Measurements from ENCODE around the gene ANKRD37.
"Not testable (repeated sequence)": the region's sequence is repeated elsewhere in the genome, so short reads cannot be mapped to it uniquely, and the experiment has no call there.

ANKRD37 gene

DNA sequence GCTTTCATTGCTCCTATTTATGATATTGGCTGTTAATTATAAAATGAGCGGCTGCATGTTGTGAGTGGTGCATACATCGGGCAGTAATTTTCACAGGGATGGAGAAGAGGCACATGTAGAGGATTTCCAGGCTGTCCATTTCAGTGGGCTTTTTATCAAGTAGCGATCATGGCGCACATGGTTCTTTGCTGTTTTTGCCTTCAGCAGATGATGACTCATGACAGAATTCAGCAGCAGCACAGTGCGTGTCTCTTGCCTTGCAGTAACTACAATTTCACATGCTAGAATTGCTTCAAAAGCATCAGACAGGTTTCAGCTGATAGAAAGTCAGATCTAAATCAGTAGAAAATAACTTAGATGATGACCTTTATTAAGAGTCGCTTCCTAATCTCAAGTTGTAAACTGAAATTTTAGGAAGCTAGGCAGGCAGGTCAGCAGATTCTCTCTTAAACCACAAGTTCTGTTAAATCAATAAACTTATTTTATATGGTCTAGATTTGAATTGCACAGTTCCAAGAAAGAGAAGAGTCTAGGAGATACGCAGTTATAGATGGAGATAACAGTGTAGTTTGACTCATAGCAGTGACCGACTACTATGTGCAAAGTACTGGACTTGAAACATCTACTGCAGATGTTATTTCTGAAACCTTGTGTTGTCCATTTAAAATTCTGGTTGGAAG lies 36.7 kb upstream of the ANKRD37 start:
- Histone ChIP-seq H3K79me2 (ENCODE audit: insufficient read depth, low read length) (no peaks in the 10 kb centered on the region), H3K27me3 (ENCODE audit: insufficient read depth, low read length, poor library complexity, severe bottlenecking) (no peaks in the 10 kb centered on the region), H3K4me2 (ENCODE audit: low read depth, low read length, poor library complexity, severe bottlenecking) (no peak overlapping the region), H3K36me3 (ENCODE audit: insufficient read depth, low read length) (no peaks in the 10 kb centered on the region), H3F3A (ENCODE audit: low read depth) (no peaks in the 10 kb centered on the region), H4K20me1 (ENCODE audit: insufficient read depth, low read length, poor library complexity, severe bottlenecking) (no peaks in the 10 kb centered on the region), H3K9me3 (ENCODE audit: insufficient read depth, low read depth, low read length) (no peaks in the 10 kb centered on the region), H3K4me1 (ENCODE audit: insufficient read depth, low read length, poor library complexity, severe bottlenecking) (no peaks in the 10 kb centered on the region), H3K4me3 (ENCODE audit: low read length, poor library complexity, severe bottlenecking) (no peak overlapping the region), H3K9ac (ENCODE audit: low read depth, low read length, poor library complexity, severe bottlenecking) (no peak overlapping the region), H2AFZ (ENCODE audit: low read length) (no peak overlapping the region), H3K9me2 (replicated peaks; ENCODE audit: low read depth, low read length) (no peaks in the 10 kb centered on the region)
- TF ChIP-seq, protein P1, sequence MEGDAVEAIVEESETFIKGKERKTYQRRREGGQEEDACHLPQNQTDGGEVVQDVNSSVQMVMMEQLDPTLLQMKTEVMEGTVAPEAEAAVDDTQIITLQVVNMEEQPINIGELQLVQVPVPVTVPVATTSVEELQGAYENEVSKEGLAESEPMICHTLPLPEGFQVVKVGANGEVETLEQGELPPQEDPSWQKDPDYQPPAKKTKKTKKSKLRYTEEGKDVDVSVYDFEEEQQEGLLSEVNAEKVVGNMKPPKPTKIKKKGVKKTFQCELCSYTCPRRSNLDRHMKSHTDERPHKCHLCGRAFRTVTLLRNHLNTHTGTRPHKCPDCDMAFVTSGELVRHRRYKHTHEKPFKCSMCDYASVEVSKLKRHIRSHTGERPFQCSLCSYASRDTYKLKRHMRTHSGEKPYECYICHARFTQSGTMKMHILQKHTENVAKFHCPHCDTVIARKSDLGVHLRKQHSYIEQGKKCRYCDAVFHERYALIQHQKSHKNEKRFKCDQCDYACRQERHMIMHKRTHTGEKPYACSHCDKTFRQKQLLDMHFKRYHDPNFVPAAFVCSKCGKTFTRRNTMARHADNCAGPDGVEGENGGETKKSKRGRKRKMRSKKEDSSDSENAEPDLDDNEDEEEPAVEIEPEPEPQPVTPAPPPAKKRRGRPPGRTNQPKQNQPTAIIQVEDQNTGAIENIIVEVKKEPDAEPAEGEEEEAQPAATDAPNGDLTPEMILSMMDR (conservative IDR thresholded peaks at IDR 0.05; ENCODE audit: low read length), result no peak
- TF ChIP-seq EZH2phosphoT487 (IDR thresholded peaks at IDR 0.05; ENCODE audit: borderline replicate concordance), result no peak

DNA sequence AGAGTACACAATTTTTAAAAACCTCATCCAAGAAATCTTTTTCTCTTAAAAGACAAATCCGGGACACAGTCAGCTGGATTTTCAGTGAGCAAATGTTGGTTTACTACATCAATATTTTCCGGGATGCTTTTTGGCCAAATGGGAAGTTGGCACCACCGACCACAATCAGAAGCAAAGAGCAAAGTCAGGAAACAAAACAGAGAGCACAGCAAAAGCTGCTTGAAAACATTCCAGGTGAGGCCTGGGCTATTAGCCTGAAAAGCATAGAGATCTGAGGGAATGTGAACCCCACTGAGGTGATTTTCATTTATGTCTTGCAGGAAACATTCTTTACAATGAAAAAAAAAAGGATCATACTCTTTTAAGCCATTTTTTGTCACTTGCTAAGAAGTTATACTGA lies 34.8 kb upstream of the ANKRD37 start:
- Histone ChIP-seq H2AFZ (ENCODE audit: low read length) (no peak overlapping the region), H3K4me3 (ENCODE audit: low read length, poor library complexity, severe bottlenecking) (no peak overlapping the region)

DNA sequence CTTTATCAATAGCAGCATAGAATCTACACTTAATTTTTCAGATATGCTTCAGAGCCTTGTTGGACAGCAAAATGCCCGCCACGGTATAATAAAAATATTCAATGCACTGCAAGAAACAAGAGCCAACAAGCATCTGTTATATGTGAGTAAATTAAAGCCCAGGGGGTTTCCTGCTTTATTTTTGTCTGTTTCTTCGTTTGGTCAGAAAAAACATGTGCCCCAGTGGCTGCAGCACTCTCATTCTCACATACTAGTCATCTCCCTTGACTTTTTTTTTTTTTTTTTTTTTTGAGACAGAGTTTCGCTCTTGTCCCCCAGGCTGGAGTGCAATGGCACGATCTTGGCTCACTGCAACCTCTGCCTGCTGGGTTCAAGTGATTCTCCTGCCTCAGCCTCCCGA lies 34.1 kb upstream of the ANKRD37 start:
- not testable (repeated sequence) for H3K4me2 ChIP-seq (ENCODE audit: low read depth, low read length, poor library complexity, severe bottlenecking); H3K27me3 ChIP-seq (ENCODE audit: insufficient read depth, low read length, poor library complexity, severe bottlenecking); H3K9me3 ChIP-seq (ENCODE audit: insufficient read depth, low read depth, low read length); H3K4me3 ChIP-seq (ENCODE audit: low read length, poor library complexity, severe bottlenecking); H4K20me1 ChIP-seq (ENCODE audit: insufficient read depth, low read length, poor library complexity, severe bottlenecking); H3K36me3 ChIP-seq (ENCODE audit: insufficient read depth, low read length); H3K4me1 ChIP-seq (ENCODE audit: insufficient read depth, low read length, poor library complexity, severe bottlenecking); H3F3A ChIP-seq (ENCODE audit: low read depth); H2AFZ ChIP-seq (ENCODE audit: low read length); H3K79me2 ChIP-seq (ENCODE audit: insufficient read depth, low read length); H3K9me2 ChIP-seq (replicated peaks; ENCODE audit: low read depth, low read length); H3K9ac ChIP-seq (ENCODE audit: low read depth, low read length, poor library complexity, severe bottlenecking)

More for the DNA sequence above, 34.8 kb upstream of the ANKRD37 start:
- Histone ChIP-seq H3K36me3 (ENCODE audit: insufficient read depth, low read length) (no peaks in the 10 kb centered on the region), H3K9me2 (replicated peaks; ENCODE audit: low read depth, low read length) (no peaks in the 10 kb centered on the region), H3F3A (ENCODE audit: low read depth) (no peaks in the 10 kb centered on the region), H3K9me3 (ENCODE audit: insufficient read depth, low read depth, low read length) (no peaks in the 10 kb centered on the region), H3K79me2 (ENCODE audit: insufficient read depth, low read length) (no peaks in the 10 kb centered on the region), H3K9ac (ENCODE audit: low read depth, low read length, poor library complexity, severe bottlenecking) (no peak overlapping the region), H3K4me1 (ENCODE audit: insufficient read depth, low read length, poor library complexity, severe bottlenecking) (no peaks in the 10 kb centered on the region), H4K20me1 (ENCODE audit: insufficient read depth, low read length, poor library complexity, severe bottlenecking) (no peaks in the 10 kb centered on the region), H3K27me3 (ENCODE audit: insufficient read depth, low read length, poor library complexity, severe bottlenecking) (no peaks in the 10 kb centered on the region), H3K4me2 (ENCODE audit: low read depth, low read length, poor library complexity, severe bottlenecking) (no peak overlapping the region)
- no peak for TF ChIP-seq EZH2phosphoT487 (IDR thresholded peaks at IDR 0.05; ENCODE audit: borderline replicate concordance)
- TF ChIP-seq, protein P1 (conservative IDR thresholded peaks at IDR 0.05; ENCODE audit: low read length), result no peak

DNA sequence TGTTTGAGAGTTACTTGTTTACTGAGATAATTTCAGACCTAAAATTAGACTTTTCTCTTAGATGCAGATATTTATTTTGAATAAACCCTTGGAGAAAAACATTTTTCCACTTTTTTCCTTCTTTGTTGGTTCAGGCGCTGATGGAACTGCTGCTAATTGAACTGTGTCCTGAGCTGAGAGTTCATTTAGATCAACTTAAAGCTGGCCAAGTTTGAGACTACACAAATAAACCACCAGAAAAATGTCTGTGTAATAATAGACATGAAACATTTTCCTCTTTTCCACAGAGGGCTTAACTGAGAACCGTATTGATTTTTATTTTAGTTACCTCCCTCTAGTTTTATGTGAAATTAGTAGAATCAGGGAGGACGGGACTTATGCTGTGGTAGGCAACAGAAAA lies 33.4 kb upstream of the ANKRD37 start:
- Histone ChIP-seq H3K36me3 (ENCODE audit: insufficient read depth, low read length) (no peaks in the 10 kb centered on the region), H3K79me2 (ENCODE audit: insufficient read depth, low read length) (no peaks in the 10 kb centered on the region), H3K4me3 (ENCODE audit: low read length, poor library complexity, severe bottlenecking) (no peak overlapping the region), H3K4me2 (ENCODE audit: low read depth, low read length, poor library complexity, severe bottlenecking) (no peak overlapping the region), H3K9me2 (replicated peaks; ENCODE audit: low read depth, low read length) (no peaks in the 10 kb centered on the region), H2AFZ (ENCODE audit: low read length) (no peak overlapping the region), H3K9me3 (ENCODE audit: insufficient read depth, low read depth, low read length) (no peaks in the 10 kb centered on the region), H3K9ac (ENCODE audit: low read depth, low read length, poor library complexity, severe bottlenecking) (no peak overlapping the region), H3K4me1 (ENCODE audit: insufficient read depth, low read length, poor library complexity, severe bottlenecking) (no peaks in the 10 kb centered on the region), H4K20me1 (ENCODE audit: insufficient read depth, low read length, poor library complexity, severe bottlenecking) (no peaks in the 10 kb centered on the region), H3F3A (ENCODE audit: low read depth) (no peaks in the 10 kb centered on the region), H3K27me3 (ENCODE audit: insufficient read depth, low read length, poor library complexity, severe bottlenecking) (no peaks in the 10 kb centered on the region)
- no peak for TF ChIP-seq EZH2phosphoT487 (IDR thresholded peaks at IDR 0.05; ENCODE audit: borderline replicate concordance)
- TF ChIP-seq, protein P1 (conservative IDR thresholded peaks at IDR 0.05; ENCODE audit: low read length), result no peak

All from Loucy (cell line).